SHP77 treated with DMSO at 0.1 percent for 48 hours (cell line): ENCODE results near the gene JAZF1.
A peak's percentile ranks its signal among the peaks of the same experiment; 100 is the strongest.
"Not testable (repeated sequence)": the region's sequence is repeated elsewhere in the genome, so short reads cannot be mapped to it uniquely, and the experiment has no call there.

Source experiments
- DNase-seq: peaks from one replicate; lab custom pipeline; 2025; lab: John Stamatoyannopoulos, UW

JAZF1 gene

DNA sequence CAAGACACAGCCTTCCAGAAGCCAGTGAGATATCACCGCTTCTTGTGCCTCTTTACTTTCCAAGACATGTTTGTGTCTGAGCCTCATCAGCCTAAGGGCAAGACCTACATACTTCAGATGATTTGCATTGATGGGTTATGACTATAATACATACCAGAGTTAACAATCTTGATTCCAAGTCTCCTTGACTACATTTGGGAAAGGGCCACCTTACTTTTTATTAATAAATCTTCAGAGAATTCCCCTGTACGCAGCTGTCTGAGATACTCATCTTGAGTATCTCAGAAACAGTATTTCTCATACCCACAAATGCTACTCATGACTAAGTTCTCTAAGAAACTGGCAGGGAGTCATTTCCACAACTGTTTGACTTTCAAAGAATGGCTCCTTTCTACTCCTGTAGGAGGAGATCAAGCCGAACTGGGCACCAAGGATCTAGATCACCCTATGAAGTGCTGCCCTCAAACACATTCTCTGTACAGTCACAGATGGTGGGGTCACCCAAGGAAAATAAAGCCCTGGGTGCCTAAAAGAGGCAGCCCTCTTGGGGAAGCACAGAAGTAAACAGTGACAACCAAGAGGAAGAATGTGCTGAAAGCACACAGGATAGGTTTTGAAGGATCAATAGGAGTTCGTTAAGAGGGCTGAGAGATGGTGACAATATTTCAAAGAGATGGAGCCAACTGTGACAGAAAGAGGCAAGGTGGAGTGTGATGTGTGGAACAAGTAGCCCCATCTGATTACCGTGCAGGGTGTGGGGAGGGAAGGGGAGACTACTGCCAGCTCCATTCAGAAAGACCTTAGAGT lies 138.9 kb downstream of the JAZF1 start:
- DNase-seq, result no peak

- no peak for DNase-seq
Measured at GRCh38 chr7:28038175-28038797, 142.3 kb downstream of the JAZF1 start.

DNA sequence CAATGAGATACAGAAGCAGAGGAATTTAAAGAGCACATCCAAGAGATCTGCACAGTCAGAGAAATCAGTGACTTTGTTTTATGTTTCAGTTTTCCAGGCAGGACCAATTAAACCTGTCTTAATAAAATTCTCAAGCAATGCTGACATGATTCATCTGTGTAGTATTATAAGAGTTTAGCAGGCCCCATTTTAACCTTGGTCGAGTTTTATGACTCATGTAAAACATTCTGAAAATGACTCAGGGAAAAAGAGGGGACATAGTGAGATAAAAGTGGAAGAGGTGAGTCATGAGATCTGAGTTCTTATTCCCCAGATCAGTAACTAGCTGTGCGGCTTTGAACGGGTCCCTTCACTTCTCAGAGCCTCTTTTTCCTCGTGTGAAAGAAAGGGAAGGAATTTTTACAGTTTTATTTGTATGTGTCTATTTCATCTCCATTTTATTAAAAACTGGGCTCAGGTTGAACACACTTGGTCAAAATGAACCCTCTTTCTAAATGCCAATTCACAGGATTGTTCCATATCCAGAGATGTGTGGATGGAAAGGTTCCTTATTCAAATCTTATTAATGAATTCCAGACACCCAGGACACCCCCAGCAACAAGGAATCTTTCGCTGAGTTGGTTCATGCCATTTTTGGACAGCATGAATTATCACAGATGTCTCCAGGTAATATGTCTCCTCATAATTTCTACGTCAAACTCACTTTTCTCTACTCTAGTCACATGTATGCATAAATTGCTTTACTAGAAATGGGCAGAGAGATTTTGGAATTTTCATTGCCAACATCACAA lies 143.2 kb downstream of the JAZF1 start:
- DNase-seq, result no peak

- no peak for DNase-seq
Measured at GRCh38 chr7:28036696-28037095, 143.9 kb downstream of the JAZF1 start.

DNA sequence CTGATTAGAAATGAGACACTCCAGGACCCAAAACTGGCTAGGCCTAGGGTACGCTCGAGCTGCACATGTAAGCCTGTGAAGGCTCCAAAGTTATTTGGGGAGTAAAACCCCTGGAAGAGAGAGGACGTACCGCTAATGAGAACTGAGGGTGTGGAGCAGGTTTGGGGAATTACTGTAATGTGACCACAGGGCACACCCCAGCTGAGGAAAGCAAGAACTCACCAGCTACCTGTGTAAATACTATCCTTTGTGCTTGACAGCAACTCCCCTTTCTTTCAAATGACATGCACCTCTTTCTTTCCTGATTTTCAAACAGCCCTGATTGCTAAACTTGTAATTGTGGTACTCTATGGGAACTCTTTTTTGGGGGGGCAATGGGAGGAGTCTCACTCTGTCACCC lies 147.2 kb downstream of the JAZF1 start:
- DNase-seq, result no peak

GRCh38 chr7:28032738-28033380 lies 147.7 kb downstream of the JAZF1 start:
- no peak for DNase-seq

GRCh38 chr7:28029051-28029450 lies 151.5 kb downstream of the JAZF1 start:
- no peak for DNase-seq

- no peak for DNase-seq
Measured at GRCh38 chr7:28028471-28028870, 152.1 kb downstream of the JAZF1 start.

DNA sequence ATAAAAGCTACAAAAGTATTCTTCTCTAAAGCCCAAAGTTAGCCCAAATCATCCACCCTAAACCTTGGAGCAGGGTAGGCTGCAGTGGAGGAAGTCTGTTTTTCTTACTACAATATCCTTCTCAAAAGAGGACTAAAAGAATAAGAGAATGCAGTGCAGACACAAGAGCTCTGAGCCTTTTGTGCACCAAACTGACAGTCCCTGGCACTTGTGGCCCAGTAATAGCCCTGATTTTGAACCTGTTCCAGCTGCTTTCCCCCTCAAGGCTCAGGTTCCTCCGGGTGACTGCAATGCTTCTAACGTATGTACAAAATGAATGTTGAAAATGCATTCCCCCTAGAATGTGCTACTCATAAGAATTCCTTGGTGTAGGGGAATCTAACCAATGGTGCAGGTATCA lies 154.4 kb downstream of the JAZF1 start:
- no peak for DNase-seq

DNA sequence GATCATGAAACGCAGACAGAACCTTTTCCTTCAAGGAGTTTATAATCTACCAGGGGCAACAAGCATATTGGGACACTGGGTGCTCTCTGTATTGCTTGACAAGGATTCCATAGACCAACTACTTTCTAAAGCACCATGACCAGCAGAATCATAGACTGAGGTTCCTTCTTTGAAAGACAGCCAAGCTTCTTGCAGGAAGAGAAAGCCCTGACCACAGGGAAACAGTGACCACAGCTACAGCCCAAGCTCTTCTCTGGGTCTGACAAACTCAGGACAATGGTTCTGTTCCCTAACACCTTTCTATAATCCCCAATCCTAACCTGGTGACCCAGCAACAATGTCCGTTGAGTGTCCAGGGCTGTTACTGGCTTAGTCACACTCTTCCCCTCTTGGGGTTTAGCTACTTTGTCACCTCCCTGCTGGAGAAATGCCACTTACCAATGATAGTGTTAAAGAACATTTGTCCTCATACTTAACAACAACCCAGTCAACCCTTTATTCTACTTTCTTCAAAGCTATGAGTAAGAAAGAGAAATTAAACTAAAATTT lies 155.7 kb downstream of the JAZF1 start:
- DNase-seq, result no peak

DNA sequence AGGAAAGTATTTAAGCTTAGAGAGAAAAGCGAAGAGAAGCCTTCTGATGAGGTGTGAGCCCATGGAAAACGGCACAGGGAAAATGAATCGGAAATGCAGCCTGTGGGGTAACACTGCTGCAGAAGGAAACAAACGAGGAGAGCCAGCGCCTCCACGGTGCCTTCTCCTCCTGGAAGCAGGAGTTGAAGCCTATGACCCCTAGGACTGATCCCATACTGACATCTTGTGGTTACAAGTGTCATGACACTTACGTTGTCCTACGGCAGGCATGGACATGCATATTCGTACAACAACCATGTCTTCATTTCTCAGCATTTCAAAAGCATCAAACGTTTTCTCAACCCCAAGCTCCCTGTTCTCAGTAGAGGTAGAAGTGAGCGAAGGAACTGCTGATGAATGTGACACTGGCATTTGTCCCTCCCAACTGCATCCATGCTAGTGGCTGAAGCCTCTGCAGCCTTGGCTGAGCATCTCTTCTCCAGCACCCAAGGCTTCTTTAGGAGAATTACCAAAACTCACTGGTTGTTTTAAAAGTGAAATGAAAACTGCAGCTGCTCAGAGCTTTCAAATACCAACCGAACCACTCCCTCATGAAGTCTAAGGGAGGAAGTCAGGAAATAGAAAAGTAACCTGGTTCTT lies 160.2 kb downstream of the JAZF1 start:
- peak; percentile 79 for DNase-seq

- no peak for DNase-seq
Measured at GRCh38 chr7:28018856-28019465, 161.6 kb downstream of the JAZF1 start.

- DNase-seq, result no peak
Measured at GRCh38 chr7:28018446-28018845, 162.1 kb downstream of the JAZF1 start.

GRCh38 chr7:28018020-28018419 lies 162.6 kb downstream of the JAZF1 start:
- no peak for DNase-seq

DNA sequence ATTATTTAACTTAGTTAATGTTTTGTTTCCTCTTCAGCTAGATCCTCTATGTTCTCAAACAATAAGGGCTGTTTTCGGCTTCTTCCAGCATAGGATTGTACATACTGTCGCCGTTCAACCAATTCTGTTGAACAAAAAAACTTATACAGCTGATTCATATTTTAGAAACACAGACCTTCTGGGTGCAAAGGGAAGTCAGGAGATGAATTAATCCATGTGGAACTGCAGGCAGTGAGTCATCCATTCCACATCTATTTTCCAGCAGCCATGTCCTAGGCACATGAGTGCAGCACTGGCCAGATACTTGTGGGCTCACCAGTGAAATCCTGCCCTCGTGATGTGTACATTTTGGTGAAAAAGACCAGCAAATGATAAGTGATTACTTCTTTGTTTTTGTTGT lies 163.2 kb downstream of the JAZF1 start:
- no peak for DNase-seq

DNA sequence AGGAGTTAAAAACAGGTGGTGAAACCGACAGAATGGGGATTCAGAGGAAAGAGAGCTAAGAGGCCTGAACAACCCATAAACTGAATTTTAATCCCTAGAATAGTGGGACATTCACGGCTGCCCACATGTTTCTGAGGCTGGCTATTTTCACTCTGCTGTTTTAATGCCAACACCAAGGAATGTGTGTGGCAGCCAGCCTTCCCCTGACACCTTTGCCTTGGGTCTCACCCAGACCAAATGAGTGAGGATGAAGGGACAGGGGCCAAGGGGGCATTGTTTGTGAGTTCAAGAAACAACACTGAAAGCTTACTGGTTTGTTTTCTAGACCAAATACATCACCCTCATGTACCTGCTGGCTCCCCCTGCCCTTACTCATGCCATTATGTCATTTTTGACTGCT lies 164.3 kb downstream of the JAZF1 start:
- DNase-seq, result no peak

GRCh38 chr7:28015169-28015568 lies 165.4 kb downstream of the JAZF1 start:
- no peak for DNase-seq

DNA sequence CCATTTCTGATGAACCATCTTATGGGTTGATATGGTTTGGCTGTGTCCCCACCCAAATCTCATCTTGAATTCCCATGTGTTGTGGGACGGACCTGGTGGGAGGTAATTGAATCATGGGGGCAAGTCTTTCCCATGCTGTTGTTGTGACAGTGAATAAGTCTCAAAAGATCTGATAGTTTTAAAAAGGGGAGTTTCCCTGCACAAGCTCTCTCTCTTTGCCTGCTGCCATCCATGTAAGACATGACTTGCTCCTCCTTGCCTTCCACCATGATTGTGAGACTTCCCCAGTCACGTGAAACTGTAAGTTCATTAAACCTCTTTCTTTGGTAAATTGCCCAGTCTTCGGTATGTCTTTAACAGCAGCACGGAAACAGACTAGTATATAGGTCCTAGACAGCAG lies 166.3 kb downstream of the JAZF1 start:
- not testable (repeated sequence) for DNase-seq

GRCh38 chr7:28013441-28013840 lies 167.2 kb downstream of the JAZF1 start:
- no peak for DNase-seq

DNA sequence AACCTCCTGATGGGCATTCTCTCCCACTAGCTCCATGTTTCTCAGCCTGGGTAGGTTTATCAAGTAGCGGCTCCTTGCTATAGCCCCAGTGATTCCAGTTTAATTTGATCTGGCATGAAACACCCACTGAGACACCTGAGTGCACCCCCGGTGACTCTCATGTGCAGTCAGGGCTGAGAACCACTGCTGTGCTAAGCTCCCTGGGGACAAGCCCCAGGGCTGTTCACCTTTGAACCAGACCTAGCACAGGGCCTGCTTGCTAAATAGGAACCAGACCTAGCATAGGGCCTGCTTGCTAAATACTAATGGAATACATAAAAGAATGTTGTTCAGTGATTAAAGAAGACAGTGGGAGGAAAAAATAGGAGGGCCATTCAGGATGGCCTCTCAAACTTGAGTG lies 167.6 kb downstream of the JAZF1 start:
- no peak for DNase-seq

- DNase-seq, result no peak
Measured at GRCh38 chr7:28008911-28009310, 171.7 kb downstream of the JAZF1 start.
